WTC11 (cell line): ENCODE measurements around the gene UBASH3A. TPM values are rescaled to one million over a fixed set of nuclear protein-coding genes. Genes with fewer than 3 reads are reported as not detected.

ENCODE experiments used
- ATAC-seq: fragments of 200-7000 bp; cut with Tn5 transposase; 2 replicates; pipeline ENCODE4 v1.10.0; 2021; ENCODE audit warnings: mild to moderate bottlenecking, moderate library complexity
- CTCF ChIA-PET: fragments of 300-600 bp; sonication (Branson Sonifier 250); formaldehyde crosslinking; loops from one replicate; lab custom pipeline; 2021; ENCODE audit warnings: antibody characterized with exemption; lab: Charles Lee
- POLR2A ChIA-PET: fragments of 350-600 bp; sonication (Branson Sonifier 250); formaldehyde crosslinking; loops from one replicate; lab custom pipeline; 2021; ENCODE audit warnings: antibody characterized with exemption; lab: Charles Lee
- DNase-seq: peaks from one replicate; pipeline ENCODE4 v3.0.0; 2021; ENCODE audit warnings: low spot score
- H3K27ac Mint-ChIP-seq: 2 replicates; pipeline ENCODE4 v1.8.0; 2021; ENCODE audit warnings: mixed read lengths
- H3K27me3 Mint-ChIP-seq: 2 replicates; pipeline ENCODE4 v1.8.0; 2021; ENCODE audit warnings: low read depth, mild to moderate bottlenecking, moderate library complexity, mixed read lengths
- H3K36me3 Mint-ChIP-seq: 2 replicates; pipeline ENCODE4 v1.8.0; 2021; ENCODE audit warnings: mixed read lengths
- H3K4me1 Mint-ChIP-seq: 2 replicates; pipeline ENCODE4 v1.8.0; 2022; ENCODE audit warnings: mixed read lengths
- H3K4me3 Mint-ChIP-seq: 2 replicates; pipeline ENCODE4 v1.8.0; 2021; ENCODE audit warnings: mild to moderate bottlenecking, moderate library complexity, mixed read lengths
- H3K9me3 Mint-ChIP-seq: 2 replicates; pipeline ENCODE4 v1.8.0; 2021; ENCODE audit warnings: mixed read lengths
- ATF1 ChIP-seq: sonication (generic); formaldehyde crosslinking; IDR thresholded peaks from 2 replicates; pipeline ENCODE4 v1.8.1; 2023; ENCODE audit warnings: mild to moderate bottlenecking, moderate library complexity, missing genetic modification reagents
- CREB1 ChIP-seq: sonication (generic); formaldehyde crosslinking; IDR thresholded peaks from 2 replicates; pipeline ENCODE4 v1.8.0; 2023; ENCODE audit warnings: mild to moderate bottlenecking, missing genetic modification reagents
- ETV6 ChIP-seq: sonication (generic); formaldehyde crosslinking; IDR thresholded peaks from 2 replicates; pipeline ENCODE4 v1.8.1; 2022; ENCODE audit warnings: mild to moderate bottlenecking, missing genetic modification reagents
- FOXP1 ChIP-seq: sonication (generic); formaldehyde crosslinking; IDR thresholded peaks from 2 replicates; pipeline ENCODE4 v1.8.0; 2022; ENCODE audit warnings: missing genetic modification reagents, mild to moderate bottlenecking, moderate library complexity, borderline replicate concordance
- GTF2I ChIP-seq: fragments of 250-450 bp; sonication (Bioruptor Pico); conservative IDR thresholded peaks from 2 replicates; pipeline ENCODE4 v1.4.0; 2021; ENCODE audit warnings: mild to moderate bottlenecking
- KAT7 ChIP-seq: sonication (generic); formaldehyde crosslinking; IDR thresholded peaks from 2 replicates; pipeline ENCODE4 v1.8.1; 2023; ENCODE audit warnings: missing genetic modification reagents, mild to moderate bottlenecking, borderline replicate concordance
- SMAD4 ChIP-seq: sonication (generic); formaldehyde crosslinking; IDR thresholded peaks from 2 replicates; pipeline ENCODE4 v1.8.0; 2022; ENCODE audit warnings: mild to moderate bottlenecking, missing genetic modification reagents
- SOX15 ChIP-seq: fragments of 250-450 bp; sonication (Bioruptor Pico); IDR thresholded peaks from 2 replicates; pipeline ENCODE4 v1.9.0; 2021; ENCODE audit warnings: mild to moderate bottlenecking
- TCF7 ChIP-seq: sonication (generic); formaldehyde crosslinking; IDR thresholded peaks from 2 replicates; pipeline ENCODE4 v1.8.0; 2022; ENCODE audit warnings: mild to moderate bottlenecking, low read depth, missing genetic modification reagents, moderate library complexity
- ZNF219 ChIP-seq: sonication (generic); formaldehyde crosslinking; IDR thresholded peaks from 2 replicates; pipeline ENCODE4 v1.8.0; 2023; ENCODE audit warnings: missing genetic modification reagents, mild to moderate bottlenecking, borderline replicate concordance
- ZNF317 ChIP-seq: sonication (generic); formaldehyde crosslinking; IDR thresholded peaks from 2 replicates; pipeline ENCODE4 v1.8.1; 2023; ENCODE audit warnings: low read depth, mild to moderate bottlenecking, moderate library complexity, missing genetic modification reagents, borderline replicate concordance
- ZNF396 ChIP-seq: fragments of 250-450 bp; sonication (Bioruptor Pico); IDR thresholded peaks from 2 replicates; pipeline ENCODE4 v1.8.0; 2021; ENCODE audit warnings: mild to moderate bottlenecking, moderate library complexity, borderline replicate concordance
- ZNF671 ChIP-seq: fragments of 250-450 bp; sonication (Bioruptor Pico); IDR thresholded peaks from 2 replicates; pipeline ENCODE4 v1.8.0; 2021; ENCODE audit warnings: mild to moderate bottlenecking
- total RNA-seq: library from RNA; stranded (reverse); gene quantifications from 3 replicates; pipeline ENCODE4 v1.2.3, GENCODE V29; 2021
- TF ChIP-seq, protein P1 (sequence below): sonication (generic); formaldehyde crosslinking; conservative IDR thresholded peaks from 2 replicates; pipeline ENCODE4 v1.8.1; 2022; ENCODE audit warnings: mild to moderate bottlenecking, missing genetic modification reagents
- TF ChIP-seq, protein P2 (sequence below): sonication (generic); formaldehyde crosslinking; IDR thresholded peaks from 2 replicates; pipeline ENCODE4 v1.8.1; 2022; ENCODE audit warnings: low read depth, mild to moderate bottlenecking, moderate library complexity, missing genetic modification reagents, borderline replicate concordance
- TF ChIP-seq, protein P3 (sequence below): sonication (generic); formaldehyde crosslinking; IDR thresholded peaks from 2 replicates; pipeline ENCODE4 v1.8.0; 2022; ENCODE audit warnings: mild to moderate bottlenecking, missing genetic modification reagents
- TF ChIP-seq, protein P4 (sequence below): fragments of 250-450 bp; sonication (Bioruptor Pico); conservative IDR thresholded peaks from 2 replicates; pipeline ENCODE4 v1.9.0; 2021; ENCODE audit warnings: mild to moderate bottlenecking
- TF ChIP-seq, protein P5 (sequence below): sonication (generic); formaldehyde crosslinking; IDR thresholded peaks from 2 replicates; pipeline ENCODE4 v1.8.1; 2022; ENCODE audit warnings: mild to moderate bottlenecking, missing genetic modification reagents, moderate library complexity, borderline replicate concordance
- TF ChIP-seq, protein P6 (sequence below): fragments of 250-450 bp; sonication (Bioruptor Pico); IDR thresholded peaks from 2 replicates; pipeline ENCODE4 v1.9.0; 2021; ENCODE audit warnings: mild to moderate bottlenecking
- TF ChIP-seq, protein P7 (sequence below): sonication (generic); formaldehyde crosslinking; IDR thresholded peaks from 2 replicates; pipeline ENCODE4 v1.8.0; 2023; ENCODE audit warnings: mild to moderate bottlenecking, missing genetic modification reagents
- TF ChIP-seq, protein P8 (sequence below): sonication (generic); formaldehyde crosslinking; IDR thresholded peaks from 2 replicates; pipeline ENCODE4 v1.8.0; 2022; ENCODE audit warnings: mild to moderate bottlenecking, missing genetic modification reagents
- TF ChIP-seq, protein P9 (sequence below): sonication (generic); formaldehyde crosslinking; IDR thresholded peaks from 2 replicates; pipeline ENCODE4 v1.8.0; 2023; ENCODE audit warnings: missing genetic modification reagents

The UBASH3A gene
- total RNA-seq, 1 experiment from 2014 or later = not detected

DNA sequence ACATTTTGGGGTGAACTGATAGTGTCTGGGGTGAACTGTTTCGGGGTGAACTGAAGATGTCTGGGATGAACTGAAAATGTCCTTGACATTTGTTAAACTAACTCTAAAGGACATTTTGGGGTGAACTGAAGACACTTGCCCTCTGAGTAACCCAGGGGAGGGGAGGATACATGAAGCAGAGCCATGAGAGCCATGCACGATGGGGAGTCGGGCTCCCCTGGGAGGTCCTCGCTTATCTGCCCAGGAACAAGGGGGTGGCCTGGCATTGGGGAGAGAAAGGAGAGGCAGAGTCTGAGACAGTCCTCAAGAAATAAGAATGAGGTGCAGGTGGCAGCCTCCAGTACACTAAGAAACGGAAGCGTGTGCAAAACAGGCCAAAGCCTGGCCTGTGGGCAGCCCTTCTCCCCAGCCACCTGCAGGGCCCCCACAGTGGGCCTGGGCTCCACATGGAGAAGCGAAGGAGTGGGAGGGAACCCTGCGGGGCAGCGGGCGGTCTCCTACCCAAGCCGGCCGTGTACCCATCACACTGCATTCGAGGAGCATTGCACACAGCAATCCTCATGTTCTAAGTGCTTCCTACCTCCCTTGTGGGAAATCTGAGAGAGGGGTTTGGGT lies 68.1 kb downstream of the UBASH3A start:
- Mint-ChIP-seq H3K36me3 (no peaks in the 10 kb centered on the region), H3K27me3 (no peaks in the 10 kb centered on the region)
- CTCF ChIA-PET = no interaction called here
- TF ChIP-seq CREB1 (CRISPR knock-in tag) (no peak), ATF1 (CRISPR knock-in tag) (no peak)
- TF ChIP-seq, protein P1, sequence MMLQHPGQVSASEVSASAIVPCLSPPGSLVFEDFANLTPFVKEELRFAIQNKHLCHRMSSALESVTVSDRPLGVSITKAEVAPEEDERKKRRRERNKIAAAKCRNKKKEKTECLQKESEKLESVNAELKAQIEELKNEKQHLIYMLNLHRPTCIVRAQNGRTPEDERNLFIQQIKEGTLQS (CRISPR knock-in tag) = no peak
- TF ChIP-seq, protein P2, sequence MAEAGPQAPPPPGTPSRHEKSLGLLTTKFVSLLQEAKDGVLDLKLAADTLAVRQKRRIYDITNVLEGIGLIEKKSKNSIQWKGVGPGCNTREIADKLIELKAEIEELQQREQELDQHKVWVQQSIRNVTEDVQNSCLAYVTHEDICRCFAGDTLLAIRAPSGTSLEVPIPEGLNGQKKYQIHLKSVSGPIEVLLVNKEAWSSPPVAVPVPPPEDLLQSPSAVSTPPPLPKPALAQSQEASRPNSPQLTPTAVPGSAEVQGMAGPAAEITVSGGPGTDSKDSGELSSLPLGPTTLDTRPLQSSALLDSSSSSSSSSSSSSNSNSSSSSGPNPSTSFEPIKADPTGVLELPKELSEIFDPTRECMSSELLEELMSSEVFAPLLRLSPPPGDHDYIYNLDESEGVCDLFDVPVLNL (CRISPR knock-in tag) = no peak
- TF ChIP-seq, protein P3, sequence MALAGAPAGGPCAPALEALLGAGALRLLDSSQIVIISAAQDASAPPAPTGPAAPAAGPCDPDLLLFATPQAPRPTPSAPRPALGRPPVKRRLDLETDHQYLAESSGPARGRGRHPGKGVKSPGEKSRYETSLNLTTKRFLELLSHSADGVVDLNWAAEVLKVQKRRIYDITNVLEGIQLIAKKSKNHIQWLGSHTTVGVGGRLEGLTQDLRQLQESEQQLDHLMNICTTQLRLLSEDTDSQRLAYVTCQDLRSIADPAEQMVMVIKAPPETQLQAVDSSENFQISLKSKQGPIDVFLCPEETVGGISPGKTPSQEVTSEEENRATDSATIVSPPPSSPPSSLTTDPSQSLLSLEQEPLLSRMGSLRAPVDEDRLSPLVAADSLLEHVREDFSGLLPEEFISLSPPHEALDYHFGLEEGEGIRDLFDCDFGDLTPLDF = no peak
- TF ChIP-seq, all 79 proteins: peak for 0
- DNase-seq (no peak), ATAC-seq (no peak)
- Mint-ChIP-seq H3K27ac (no peak overlapping the region), H3K4me1 (peaks cover 32% of the 10 kb centered on the region), H3K4me3 (no peak overlapping the region), H3K9me3 (no peaks in the 10 kb centered on the region)
- POLR2A ChIA-PET = no interaction called here

DNA sequence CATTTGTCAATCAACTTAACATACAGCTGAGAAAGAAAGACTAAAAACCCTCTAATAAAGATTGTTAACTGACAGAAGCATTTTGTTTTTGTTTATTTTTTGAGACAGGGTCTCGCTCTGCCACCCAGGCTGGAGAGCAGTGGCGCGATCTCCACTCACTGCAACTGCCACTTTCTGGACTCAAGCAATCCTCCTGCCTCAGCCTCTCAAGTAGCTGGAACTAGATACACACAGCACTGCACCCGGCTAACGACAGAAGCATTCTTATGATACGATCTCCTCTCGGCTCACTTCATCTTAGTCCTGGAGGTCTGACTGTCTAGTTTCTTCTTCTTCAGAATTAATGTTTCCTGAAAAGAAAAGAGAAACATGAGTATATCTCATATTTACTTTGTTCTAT lies 68.8 kb downstream of the UBASH3A start:
- H3K4me1 Mint-ChIP-seq = peaks cover 26% of the 10 kb centered on the region
- H3K9me3 Mint-ChIP-seq = no peaks in the 10 kb centered on the region
- DNase-seq (no peak), ATAC-seq (no peak)
- no peak overlapping the region for H3K4me3 Mint-ChIP-seq
- no peaks in the 10 kb centered on the region for H3K36me3 Mint-ChIP-seq
- no peak overlapping the region for H3K27ac Mint-ChIP-seq
- TF ChIP-seq ZNF671 (CRISPR knock-in tag) (no peak), CREB1 (CRISPR knock-in tag) (no peak), GTF2I (CRISPR knock-in tag) (no peak), KAT7 (CRISPR knock-in tag) (no peak), ZNF219 (CRISPR knock-in tag) (no peak), ETV6 (no peak), TCF7 (CRISPR knock-in tag) (no peak), SMAD4 (CRISPR knock-in tag) (no peak), FOXP1 (CRISPR knock-in tag) (no peak), SOX15 (no peak), ZNF396 (CRISPR knock-in tag) (no peak), ZNF317 (no peak)
- TF ChIP-seq, protein P4, sequence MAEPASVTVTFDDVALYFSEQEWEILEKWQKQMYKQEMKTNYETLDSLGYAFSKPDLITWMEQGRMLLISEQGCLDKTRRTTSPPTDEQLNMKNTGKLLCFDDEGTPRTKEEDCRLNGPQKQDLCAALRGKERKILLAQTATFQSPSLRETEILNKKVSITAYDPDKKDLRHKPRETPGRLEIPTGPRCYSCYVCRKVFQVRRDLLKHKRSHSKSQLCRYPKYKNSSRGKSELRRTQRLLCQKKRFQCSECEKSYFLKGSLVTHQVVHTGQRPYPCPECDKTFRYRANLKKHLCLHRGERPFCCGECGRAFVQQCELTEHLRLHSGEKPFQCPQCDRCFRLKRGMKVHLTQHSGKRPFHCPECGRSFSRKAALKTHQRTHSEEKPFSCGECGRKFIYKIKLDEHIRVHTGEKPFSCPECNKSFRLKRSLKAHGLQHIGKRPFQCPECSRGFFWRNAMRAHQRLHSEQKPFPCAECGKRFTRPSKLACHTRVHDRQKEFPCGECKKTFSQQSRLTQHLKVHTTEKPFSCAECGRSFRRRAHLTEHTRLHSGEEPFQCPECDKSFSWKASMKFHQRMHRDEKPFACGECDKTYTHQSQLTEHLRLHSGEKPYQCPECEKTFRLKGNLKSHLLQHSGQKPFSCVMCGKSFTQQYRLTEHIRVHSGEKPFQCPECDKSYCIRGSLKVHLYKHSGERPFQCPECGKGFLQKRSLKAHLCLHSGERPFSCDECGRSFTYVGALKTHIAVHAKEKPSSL = no peak
- TF ChIP-seq, protein P5, sequence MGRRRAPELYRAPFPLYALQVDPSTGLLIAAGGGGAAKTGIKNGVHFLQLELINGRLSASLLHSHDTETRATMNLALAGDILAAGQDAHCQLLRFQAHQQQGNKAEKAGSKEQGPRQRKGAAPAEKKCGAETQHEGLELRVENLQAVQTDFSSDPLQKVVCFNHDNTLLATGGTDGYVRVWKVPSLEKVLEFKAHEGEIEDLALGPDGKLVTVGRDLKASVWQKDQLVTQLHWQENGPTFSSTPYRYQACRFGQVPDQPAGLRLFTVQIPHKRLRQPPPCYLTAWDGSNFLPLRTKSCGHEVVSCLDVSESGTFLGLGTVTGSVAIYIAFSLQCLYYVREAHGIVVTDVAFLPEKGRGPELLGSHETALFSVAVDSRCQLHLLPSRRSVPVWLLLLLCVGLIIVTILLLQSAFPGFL (CRISPR knock-in tag) = no peak
- TF ChIP-seq, protein P6, sequence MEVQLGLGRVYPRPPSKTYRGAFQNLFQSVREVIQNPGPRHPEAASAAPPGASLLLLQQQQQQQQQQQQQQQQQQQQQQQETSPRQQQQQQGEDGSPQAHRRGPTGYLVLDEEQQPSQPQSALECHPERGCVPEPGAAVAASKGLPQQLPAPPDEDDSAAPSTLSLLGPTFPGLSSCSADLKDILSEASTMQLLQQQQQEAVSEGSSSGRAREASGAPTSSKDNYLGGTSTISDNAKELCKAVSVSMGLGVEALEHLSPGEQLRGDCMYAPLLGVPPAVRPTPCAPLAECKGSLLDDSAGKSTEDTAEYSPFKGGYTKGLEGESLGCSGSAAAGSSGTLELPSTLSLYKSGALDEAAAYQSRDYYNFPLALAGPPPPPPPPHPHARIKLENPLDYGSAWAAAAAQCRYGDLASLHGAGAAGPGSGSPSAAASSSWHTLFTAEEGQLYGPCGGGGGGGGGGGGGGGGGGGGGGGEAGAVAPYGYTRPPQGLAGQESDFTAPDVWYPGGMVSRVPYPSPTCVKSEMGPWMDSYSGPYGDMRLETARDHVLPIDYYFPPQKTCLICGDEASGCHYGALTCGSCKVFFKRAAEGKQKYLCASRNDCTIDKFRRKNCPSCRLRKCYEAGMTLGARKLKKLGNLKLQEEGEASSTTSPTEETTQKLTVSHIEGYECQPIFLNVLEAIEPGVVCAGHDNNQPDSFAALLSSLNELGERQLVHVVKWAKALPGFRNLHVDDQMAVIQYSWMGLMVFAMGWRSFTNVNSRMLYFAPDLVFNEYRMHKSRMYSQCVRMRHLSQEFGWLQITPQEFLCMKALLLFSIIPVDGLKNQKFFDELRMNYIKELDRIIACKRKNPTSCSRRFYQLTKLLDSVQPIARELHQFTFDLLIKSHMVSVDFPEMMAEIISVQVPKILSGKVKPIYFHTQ (CRISPR knock-in tag) = no peak
- TF ChIP-seq, protein P7, sequence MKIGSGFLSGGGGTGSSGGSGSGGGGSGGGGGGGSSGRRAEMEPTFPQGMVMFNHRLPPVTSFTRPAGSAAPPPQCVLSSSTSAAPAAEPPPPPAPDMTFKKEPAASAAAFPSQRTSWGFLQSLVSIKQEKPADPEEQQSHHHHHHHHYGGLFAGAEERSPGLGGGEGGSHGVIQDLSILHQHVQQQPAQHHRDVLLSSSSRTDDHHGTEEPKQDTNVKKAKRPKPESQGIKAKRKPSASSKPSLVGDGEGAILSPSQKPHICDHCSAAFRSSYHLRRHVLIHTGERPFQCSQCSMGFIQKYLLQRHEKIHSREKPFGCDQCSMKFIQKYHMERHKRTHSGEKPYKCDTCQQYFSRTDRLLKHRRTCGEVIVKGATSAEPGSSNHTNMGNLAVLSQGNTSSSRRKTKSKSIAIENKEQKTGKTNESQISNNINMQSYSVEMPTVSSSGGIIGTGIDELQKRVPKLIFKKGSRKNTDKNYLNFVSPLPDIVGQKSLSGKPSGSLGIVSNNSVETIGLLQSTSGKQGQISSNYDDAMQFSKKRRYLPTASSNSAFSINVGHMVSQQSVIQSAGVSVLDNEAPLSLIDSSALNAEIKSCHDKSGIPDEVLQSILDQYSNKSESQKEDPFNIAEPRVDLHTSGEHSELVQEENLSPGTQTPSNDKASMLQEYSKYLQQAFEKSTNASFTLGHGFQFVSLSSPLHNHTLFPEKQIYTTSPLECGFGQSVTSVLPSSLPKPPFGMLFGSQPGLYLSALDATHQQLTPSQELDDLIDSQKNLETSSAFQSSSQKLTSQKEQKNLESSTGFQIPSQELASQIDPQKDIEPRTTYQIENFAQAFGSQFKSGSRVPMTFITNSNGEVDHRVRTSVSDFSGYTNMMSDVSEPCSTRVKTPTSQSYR = no peak
- TF ChIP-seq, protein P8, sequence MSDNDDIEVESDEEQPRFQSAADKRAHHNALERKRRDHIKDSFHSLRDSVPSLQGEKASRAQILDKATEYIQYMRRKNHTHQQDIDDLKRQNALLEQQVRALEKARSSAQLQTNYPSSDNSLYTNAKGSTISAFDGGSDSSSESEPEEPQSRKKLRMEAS (CRISPR knock-in tag) = no peak
- TF ChIP-seq, protein P9, sequence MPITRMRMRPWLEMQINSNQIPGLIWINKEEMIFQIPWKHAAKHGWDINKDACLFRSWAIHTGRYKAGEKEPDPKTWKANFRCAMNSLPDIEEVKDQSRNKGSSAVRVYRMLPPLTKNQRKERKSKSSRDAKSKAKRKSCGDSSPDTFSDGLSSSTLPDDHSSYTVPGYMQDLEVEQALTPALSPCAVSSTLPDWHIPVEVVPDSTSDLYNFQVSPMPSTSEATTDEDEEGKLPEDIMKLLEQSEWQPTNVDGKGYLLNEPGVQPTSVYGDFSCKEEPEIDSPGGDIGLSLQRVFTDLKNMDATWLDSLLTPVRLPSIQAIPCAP = no peak
- ChIA-PET POLR2A (no interaction called here), CTCF (no interaction called here)
- no peaks in the 10 kb centered on the region for H3K27me3 Mint-ChIP-seq
